ENCODE results near the gene SH3RF3.
A peak's percentile ranks its signal among the peaks of the same experiment; 100 is the strongest.

SH3RF3 gene

DNA sequence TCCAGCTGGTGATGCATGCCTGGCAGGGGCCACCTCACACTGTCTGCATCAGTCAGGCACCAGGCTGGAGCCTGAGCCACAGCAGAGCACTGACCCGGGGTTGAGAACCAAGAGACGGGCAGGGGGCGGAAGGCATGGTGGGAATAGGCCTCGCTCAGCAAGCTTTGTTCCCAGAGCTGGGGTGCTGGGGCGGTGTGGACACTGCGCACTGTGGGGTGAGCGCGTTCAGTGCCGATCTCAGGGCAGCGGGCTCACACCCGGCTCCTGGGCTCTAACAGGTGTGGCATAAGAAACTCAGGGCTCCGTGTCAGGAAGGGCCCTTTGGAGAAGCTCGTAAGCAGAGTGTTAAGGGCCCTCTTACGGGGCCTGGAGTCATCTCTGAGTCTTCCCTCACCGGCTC lies 15.7 kb downstream of the SH3RF3 start:
- Mint-ChIP-seq H3K4me1 (peaks cover 28% of the 10 kb centered on the region), H3K27ac (peak overlapping the region; percentile 92), H3K27me3 (ENCODE audit: low read depth, poor library complexity) (peaks cover 7% of the 10 kb centered on the region), H3K4me3 (no peak overlapping the region), H3K9me3 (no peaks in the 10 kb centered on the region), H3K36me3 (ENCODE audit: low read depth) (no peaks in the 10 kb centered on the region)
- TF ChIP-seq, protein P1, sequence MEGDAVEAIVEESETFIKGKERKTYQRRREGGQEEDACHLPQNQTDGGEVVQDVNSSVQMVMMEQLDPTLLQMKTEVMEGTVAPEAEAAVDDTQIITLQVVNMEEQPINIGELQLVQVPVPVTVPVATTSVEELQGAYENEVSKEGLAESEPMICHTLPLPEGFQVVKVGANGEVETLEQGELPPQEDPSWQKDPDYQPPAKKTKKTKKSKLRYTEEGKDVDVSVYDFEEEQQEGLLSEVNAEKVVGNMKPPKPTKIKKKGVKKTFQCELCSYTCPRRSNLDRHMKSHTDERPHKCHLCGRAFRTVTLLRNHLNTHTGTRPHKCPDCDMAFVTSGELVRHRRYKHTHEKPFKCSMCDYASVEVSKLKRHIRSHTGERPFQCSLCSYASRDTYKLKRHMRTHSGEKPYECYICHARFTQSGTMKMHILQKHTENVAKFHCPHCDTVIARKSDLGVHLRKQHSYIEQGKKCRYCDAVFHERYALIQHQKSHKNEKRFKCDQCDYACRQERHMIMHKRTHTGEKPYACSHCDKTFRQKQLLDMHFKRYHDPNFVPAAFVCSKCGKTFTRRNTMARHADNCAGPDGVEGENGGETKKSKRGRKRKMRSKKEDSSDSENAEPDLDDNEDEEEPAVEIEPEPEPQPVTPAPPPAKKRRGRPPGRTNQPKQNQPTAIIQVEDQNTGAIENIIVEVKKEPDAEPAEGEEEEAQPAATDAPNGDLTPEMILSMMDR (IDR thresholded peaks at IDR 0.05), result no peak
- DNase-seq, result no peak

DNA sequence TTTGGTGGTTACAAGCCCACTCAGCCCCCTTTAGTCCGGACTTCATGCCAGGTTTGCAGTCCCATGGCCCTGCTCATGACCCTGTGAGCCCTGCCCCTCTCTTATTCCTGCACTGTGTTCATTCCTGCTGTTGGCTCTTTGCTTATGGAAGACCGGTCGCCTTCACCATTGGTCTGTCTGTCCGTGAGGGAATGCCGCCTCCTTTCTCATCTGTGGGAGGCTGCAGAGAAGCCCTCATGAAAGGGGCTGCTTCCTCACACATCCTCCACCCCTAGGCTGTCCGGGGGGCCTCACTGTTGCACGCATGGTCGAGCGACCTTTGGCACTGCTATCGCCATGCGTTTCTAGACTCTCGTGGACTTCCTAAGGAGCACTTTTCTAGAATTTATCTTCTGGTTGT lies 16.3 kb downstream of the SH3RF3 start:
- peak overlapping the region; percentile 81 for H3K27ac Mint-ChIP-seq
- TF ChIP-seq, protein P1 (IDR thresholded peaks at IDR 0.05), result no peak
- no peaks in the 10 kb centered on the region for H3K9me3 Mint-ChIP-seq
- H3K36me3 Mint-ChIP-seq (ENCODE audit: low read depth), result no peaks in the 10 kb centered on the region
- H3K4me3 Mint-ChIP-seq, result no peak overlapping the region
- peaks cover 22% of the 10 kb centered on the region for H3K4me1 Mint-ChIP-seq
- no peak for DNase-seq
- peaks cover 5% of the 10 kb centered on the region for H3K27me3 Mint-ChIP-seq (ENCODE audit: low read depth, poor library complexity)

DNA sequence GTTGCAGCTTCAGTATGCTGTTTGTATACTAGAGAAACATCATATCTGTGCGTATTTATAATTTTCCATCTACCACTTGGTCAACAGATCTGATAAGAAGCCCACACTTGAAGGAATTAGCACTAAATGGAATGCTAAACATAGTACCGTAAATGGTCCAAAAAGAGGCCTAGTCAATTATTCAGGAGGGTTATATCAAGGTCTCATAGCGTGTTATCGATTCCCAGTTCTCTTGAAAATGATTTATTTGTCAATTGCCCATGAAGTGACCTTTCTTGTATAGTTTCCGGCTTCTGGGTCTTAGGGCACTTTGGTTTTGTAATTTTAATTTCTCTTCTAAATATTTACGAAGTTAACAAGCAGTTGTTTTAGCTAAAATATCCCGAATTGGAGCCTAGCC lies 18.4 kb downstream of the SH3RF3 start:
- DNase-seq, result no peak
- no peak overlapping the region for H3K4me3 Mint-ChIP-seq
- H3K36me3 Mint-ChIP-seq (ENCODE audit: low read depth), result no peaks in the 10 kb centered on the region
- peaks cover 13% of the 10 kb centered on the region for H3K4me1 Mint-ChIP-seq
- no peak overlapping the region for H3K27ac Mint-ChIP-seq
- H3K27me3 Mint-ChIP-seq (ENCODE audit: low read depth, poor library complexity), result peaks cover 5% of the 10 kb centered on the region
- TF ChIP-seq, protein P1 (IDR thresholded peaks at IDR 0.05), result no peak
- no peaks in the 10 kb centered on the region for H3K9me3 Mint-ChIP-seq

DNA sequence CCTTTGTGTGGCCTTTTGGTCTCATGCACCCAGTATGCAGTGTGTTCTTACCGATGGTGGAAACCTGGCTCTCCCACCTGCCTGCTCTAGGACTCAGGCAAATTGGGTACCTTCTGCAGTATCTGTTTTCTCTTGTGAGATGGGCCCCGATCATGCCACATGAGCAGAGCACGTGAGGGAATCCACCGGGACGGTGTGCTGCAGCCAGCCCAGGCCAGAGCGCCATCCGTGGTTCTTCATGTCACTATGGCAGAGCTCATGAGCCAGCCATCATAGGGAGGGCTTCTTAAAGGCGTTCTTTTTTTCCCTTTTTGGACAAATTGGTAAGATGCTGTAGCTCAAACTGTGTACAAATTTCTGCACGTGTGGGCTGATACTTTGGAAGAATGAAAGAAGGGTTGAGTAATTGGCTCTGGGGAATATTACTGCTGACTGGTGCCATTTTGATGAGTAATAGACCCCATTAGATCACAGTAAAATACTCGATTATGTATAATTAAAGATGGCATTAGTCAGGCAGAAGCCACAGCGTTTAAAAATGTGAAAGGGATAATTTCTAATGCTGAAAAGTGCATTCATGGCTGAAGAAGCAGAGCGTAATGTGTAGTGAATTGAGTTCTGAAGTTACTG lies 19.2 kb downstream of the SH3RF3 start:
- H3K36me3 Mint-ChIP-seq (ENCODE audit: low read depth), result no peaks in the 10 kb centered on the region

DNA sequence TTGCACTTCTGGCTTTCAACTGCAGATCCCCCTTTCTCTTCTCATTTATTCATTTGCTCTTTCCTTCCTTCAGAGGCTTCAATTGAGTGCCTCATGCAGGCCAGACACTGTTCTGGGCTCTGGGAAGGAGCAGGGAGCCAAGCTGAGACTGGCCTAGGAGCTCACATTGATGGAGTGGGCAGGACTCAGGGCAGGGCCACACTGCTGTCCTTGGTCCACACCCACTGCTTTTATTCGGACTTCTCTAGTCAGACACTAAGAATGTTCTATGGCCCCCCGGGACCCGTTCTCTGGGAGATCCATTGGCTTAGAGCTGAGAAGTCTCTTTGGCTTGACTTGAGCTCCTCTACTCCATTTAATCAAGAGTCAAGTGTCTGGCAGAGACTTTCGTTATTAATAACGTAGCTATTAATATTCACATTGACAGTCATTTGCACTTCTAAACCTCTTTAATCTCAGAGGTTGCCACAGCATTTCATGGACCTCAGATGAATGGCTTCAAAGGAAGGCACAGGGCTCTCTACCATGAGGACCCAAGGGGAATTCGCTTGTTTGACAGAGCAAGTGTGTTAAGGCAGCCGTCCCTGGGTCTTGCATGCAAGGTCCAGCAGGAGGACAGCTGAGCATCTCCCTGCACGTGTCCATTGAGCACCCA lies 20.1 kb downstream of the SH3RF3 start:
- Mint-ChIP-seq H3K4me1 (peaks cover 9% of the 10 kb centered on the region), H3K27ac (no peak overlapping the region), H3K27me3 (ENCODE audit: low read depth, poor library complexity) (no peaks in the 10 kb centered on the region), H3K4me3 (no peak overlapping the region), H3K9me3 (no peaks in the 10 kb centered on the region), H3K36me3 (ENCODE audit: low read depth) (no peaks in the 10 kb centered on the region)
- TF ChIP-seq, protein P1 (IDR thresholded peaks at IDR 0.05), result no peak
- DNase-seq, result no peak

More for the DNA sequence above, 19.2 kb downstream of the SH3RF3 start:
- Mint-ChIP-seq H3K4me3 (no peak overlapping the region), H3K27ac (no peak overlapping the region), H3K27me3 (ENCODE audit: low read depth, poor library complexity) (no peaks in the 10 kb centered on the region), H3K9me3 (no peaks in the 10 kb centered on the region), H3K4me1 (peaks cover 9% of the 10 kb centered on the region)
- DNase-seq, result no peak
- TF ChIP-seq, protein P1 (IDR thresholded peaks at IDR 0.05), result no peak

DNA sequence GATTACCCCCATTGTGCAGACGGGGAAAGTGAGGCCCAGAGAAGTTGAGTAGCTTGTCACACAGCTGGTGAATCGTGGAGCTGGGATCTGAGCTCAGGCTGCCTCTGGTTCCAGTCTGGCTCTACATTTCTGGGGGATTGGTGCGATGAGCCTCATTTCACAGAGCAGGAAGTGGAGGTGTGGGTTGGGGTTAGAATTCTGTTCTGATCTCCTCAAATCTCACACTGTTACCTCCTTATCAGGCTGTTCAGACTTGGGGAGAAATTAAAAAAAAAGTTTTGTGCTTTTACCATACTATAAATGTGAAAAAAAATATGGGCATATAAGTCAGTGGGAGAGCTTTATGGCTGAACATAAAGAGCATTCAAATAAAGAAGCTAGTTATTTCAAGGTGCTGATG lies 21.6 kb downstream of the SH3RF3 start:
- Mint-ChIP-seq H3K27ac (no peak overlapping the region), H3K4me1 (peaks cover 14% of the 10 kb centered on the region), H3K27me3 (ENCODE audit: low read depth, poor library complexity) (no peaks in the 10 kb centered on the region), H3K4me3 (no peak overlapping the region), H3K36me3 (ENCODE audit: low read depth) (no peaks in the 10 kb centered on the region), H3K9me3 (no peaks in the 10 kb centered on the region)
- no peak for DNase-seq
- TF ChIP-seq, protein P1 (IDR thresholded peaks at IDR 0.05), result no peak
